Erythroblast (primary cell): ENCODE results near the gene PKP3.

Source experiments
- GATA1 ChIP-seq: IDR thresholded peaks from 2 replicates; pipeline ENCODE4 v1.6.1; 2011; ENCODE audit warnings: low read depth, mild to moderate bottlenecking, control low read depth, low read length, moderate library complexity
- POLR2A ChIP-seq: IDR thresholded peaks from 2 replicates; pipeline ENCODE4 v1.6.1; 2011; ENCODE audit warnings: mild to moderate bottlenecking, low read length

DNA sequence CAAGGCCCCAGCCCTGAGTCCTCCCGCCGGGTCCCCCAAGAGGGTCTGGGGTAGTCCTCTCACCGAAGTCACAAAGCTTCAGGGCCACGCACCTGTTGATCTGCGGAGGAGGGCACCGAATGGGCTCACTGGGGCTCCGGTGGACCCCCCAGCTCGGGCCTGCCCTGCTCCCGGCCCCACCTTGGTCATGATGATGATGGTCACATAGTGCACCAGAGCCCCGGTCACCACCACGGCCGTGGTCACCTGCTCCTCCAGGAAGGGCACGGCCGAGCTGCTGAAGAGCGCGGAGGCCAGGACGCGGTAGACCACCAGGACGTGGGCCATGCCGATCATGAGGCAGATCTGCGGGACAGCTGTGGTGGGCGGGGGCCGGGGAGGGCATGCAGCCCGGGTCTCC lies 34.3 kb downstream of the PKP3 start:
- no peak for TF ChIP-seq POLR2A
- TF ChIP-seq GATA1: no peak
